ENCODE measurements around the gene TANGO2.
A peak's percentile ranks its signal among the peaks of the same experiment; 100 is the strongest.
"Not testable (repeated sequence)": the region's sequence is repeated elsewhere in the genome, so short reads cannot be mapped to it uniquely, and the experiment has no call there.

The TANGO2 gene

DNA sequence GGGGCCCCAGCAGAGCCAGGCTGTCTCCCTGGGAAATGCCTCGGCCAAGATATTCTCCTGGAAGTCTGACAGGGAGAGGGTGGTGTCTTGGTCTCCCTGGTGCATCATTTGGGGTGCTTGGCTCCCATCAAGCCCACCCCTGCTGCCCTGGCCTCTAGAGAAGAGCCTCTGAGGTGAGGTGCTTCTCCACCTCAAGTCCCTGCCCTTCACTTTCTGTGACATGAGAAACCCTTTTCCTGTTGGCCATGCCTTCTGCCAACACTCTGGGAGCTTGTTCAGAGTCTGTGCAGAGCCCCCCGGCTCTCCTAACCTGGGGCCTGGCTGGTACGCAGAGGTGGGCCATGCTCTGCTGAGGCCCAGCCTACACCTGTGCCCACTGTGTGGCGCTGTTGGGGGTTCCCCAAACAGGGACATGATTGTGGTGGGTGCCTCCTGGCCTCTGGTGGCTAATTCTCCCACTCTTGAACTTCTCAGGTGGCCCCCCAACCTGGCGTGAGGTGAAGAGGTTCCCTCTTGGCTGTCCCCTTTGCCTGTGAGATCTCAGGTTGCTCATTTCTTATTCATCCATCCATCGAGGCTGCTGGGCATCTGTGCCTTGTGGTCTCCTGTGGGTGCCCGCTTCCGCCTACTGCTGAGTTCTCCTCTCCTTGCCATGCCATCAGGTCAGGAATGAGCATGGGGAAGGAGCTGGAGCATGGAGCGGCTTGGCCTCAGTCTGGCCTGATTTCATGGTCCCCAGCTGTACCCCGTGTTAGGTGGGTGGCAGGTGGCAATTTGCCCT is 40.0 kb downstream of the TANGO2 start:
- DNase-seq (ENCODE audit: low read depth in 3 of 3, low spot score in 1 of 3), result no peak

DNA sequence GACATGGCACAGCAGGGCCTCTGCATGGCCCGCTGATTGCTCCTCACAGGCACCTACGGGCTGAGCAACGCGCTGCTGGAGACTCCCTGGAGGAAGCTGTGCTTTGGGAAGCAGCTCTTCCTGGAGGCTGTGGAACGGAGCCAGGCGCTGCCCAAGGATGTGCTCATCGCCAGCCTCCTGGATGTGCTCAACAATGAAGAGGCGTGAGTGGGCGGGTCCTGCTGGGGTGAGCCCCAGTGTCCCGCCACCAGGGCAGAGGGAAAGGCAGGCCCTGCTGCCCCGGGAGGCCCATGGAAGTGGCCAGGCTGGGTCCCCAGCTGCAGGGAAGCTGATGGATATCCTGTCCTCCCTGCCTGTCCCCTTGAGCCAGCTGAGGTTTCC is 40.6 kb downstream of the TANGO2 start:
- no peak for DNase-seq (ENCODE audit: low read depth in 3 of 3, low spot score in 1 of 3)

GRCh38 chr22:20062043-20062765 is 41.3 kb downstream of the TANGO2 start:
- DNase-seq (ENCODE audit: low read depth in 3 of 3, low spot score in 1 of 3), result no peak

GRCh38 chr22:20062766-20063083 is 41.8 kb downstream of the TANGO2 start:
- no peak for DNase-seq (ENCODE audit: low read depth in 3 of 3, low spot score in 1 of 3)

GRCh38 chr22:20063271-20064139 is 42.6 kb downstream of the TANGO2 start:
- no peak for DNase-seq (ENCODE audit: low read depth in 3 of 3, low spot score in 1 of 3)

GRCh38 chr22:20064140-20064480 is 43.2 kb downstream of the TANGO2 start:
- DNase-seq (ENCODE audit: low read depth in 3 of 3, low spot score in 1 of 3), result no peak

DNA sequence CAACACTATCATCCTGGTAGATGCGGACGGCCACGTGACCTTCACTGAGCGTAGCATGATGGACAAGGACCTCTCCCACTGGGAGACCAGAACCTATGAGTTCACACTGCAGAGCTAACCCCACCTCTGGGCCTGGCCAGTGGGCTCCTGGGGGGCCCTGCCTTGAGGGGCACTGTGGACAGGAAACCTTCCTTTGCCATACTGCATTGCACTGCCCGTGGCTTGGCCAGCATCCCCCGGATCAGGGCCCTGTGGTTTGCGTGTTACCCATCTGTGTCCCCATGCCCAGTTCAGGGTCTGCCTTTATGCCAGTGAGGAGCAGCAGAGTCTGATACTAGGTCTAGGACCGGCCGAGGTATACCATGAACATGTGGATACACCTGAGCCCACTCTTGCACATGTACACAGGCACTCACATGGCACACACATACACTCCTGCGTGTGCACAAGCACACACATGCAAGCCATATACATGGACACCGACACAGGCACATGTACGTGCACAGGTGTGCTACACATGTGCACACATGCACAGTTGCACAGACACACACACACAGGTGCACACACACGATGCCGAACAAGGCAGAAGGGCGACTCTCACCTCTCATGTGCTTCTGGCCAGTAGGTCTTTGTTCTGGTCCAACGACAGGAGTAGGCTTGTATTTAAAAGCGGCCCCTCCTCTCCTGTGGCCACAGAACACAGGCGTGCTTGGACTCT is 43.8 kb downstream of the TANGO2 start:
- DNase-seq (ENCODE audit: low read depth in 3 of 3, low spot score in 1 of 3), result no peak

GRCh38 chr22:20065896-20066616 is 45.1 kb downstream of the TANGO2 start:
- no peak for DNase-seq (ENCODE audit: low read depth in 3 of 3, low spot score in 1 of 3)

- DNase-seq (ENCODE audit: low read depth in 3 of 3, low spot score in 1 of 3), result no peak
Measured at GRCh38 chr22:20066617-20067383, 45.9 kb downstream of the TANGO2 start.

DNA sequence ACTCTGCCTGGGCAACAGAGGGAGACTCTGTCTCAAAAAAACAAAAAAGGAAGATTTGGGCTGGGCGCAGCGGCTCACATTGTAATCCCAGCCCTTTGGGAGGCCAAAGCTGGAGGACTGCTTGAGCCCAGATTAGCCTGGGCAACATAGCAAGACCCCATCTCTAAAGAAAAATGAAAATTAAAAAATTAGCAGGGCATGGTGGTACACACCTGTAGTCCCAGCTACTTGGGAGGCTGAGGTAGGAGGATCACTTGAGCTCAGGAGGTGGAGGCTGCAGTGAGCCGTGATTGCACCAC is 46.4 kb downstream of the TANGO2 start:
- DNase-seq (ENCODE audit: low read depth in 3 of 3, low spot score in 1 of 3), result not testable (repeated sequence)

- DNase-seq (ENCODE audit: low read depth in 3 of 3, low spot score in 1 of 3), result no peak
Measured at GRCh38 chr22:20068640-20069039, 47.7 kb downstream of the TANGO2 start.

- no peak for DNase-seq (ENCODE audit: low read depth in 3 of 3, low spot score in 1 of 3)
Measured at GRCh38 chr22:20069331-20070042, 48.6 kb downstream of the TANGO2 start.

- DNase-seq (ENCODE audit: low read depth in 3 of 3, low spot score in 1 of 3), result no peak
Measured at GRCh38 chr22:20071524-20071972, 50.6 kb downstream of the TANGO2 start.

- DNase-seq (ENCODE audit: low read depth in 3 of 3, low spot score in 1 of 3), result no peak
Measured at GRCh38 chr22:20076627-20077172, 55.8 kb downstream of the TANGO2 start.

DNA sequence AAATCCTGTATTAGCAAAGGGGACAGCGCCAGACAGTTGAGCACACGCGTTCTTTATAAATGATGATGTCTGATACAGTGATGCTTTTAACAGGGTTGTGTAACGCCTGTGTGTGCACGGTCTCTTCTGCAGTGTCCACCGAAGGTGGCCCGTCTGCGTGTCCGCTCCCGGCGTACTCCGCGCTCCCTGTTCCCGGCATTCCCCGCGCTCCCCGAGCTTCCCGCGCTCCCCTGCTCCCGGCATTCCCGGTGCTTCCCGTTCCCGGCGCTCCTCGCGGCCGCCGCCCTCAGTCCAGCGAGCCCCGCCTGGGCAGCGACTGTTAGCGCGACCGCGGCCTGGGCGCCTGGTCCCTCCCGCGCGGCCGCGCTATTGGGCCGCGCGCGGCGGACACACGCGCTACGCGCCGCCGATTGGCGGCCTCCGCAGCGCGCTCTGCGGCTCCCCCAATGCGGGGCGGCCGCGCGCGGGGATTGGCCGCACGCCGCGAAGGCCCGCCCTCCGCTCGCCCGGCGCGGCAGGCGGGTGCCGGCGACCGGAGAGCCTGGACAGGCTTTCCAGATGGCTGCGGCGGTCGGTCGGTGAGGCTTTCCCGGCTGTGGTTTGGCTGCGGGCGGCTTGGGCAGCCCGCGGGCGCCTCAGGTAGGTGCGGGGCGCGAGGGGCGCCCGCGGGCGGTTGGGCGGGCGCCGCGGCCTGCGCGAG is 59.0 kb downstream of the TANGO2 start, which contains the start of gene DGCR8:
Gene DGCR8 (plus strand): TSS at position 497 of the 700 bp plus-strand sequence. CDS start 5,723 bp downstream, outside the sequence.
- peak; percentile 15 to 53 (median 45) for DNase-seq (ENCODE audit: low read depth in 3 of 3, low spot score in 1 of 3)

DNA sequence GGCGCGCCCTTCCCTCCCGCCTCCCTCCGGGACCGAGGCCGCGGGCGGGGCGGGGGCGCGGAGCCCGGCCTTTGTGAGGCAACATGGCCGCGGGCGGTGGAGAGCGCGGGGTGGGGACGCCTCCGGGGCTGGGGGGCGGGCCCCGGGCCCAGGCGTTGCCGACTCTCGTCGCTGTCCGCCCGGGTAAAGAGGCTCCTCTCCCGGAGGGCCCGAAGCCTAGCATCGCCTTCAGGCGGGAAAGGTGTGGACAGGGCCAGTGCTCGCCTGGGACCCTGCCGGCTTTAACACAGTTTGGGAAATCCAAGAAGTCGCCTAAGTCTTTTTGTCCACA is 59.5 kb downstream of the TANGO2 start:
- DNase-seq (ENCODE audit: low read depth in 3 of 3, low spot score in 1 of 3), result peak; percentile 18 to 58 (median 39)

DNA sequence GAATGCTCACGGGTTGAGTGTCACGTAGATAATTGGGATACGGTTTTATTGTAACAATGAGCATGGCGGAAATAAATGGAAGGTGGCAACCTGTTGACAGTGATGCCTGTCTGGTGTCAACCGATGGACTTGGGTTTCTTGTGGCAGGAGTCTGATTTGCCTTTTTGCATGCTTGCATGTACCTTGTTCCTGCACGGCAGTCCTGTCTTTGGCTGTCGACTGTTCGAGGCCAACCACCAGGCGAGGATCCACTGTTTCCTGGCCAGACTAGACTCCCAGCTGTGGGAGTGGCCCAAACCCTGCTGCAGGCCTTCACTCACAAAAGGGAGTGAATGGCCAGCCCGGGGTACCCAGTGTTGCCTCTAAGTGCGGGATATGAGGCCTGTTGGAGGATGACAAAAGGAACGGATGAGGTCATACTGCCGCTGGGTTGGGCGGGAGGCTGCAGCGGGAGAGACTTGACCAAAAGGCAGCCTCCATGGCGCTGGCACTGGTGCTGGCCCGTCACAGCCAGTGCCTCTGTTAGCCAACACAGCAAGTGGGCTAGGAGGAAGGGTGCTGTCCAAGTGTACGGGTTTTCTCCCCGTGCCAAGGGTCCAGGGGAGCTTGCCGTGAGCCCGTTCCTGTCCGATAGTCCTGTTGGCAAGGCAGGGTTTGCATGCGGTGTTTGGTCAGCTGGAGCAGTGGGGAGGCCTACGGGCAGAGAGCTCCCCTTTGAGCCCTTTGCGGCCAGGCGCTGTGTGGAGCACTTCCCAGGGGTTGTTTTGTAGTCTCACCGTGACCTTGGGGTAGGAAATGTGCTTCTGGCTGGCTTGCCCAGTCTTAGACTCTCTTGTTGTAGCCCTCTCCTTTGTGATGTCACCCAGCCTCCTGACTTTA is 60.1 kb downstream of the TANGO2 start:
- no peak for DNase-seq (ENCODE audit: low read depth in 3 of 3, low spot score in 1 of 3)
